ENCODE data around the gene TALDO1. TPM values are rescaled to one million over a fixed set of nuclear protein-coding genes. Genes with fewer than 3 reads are reported as not detected.

TALDO1 gene
- total RNA-seq, 1 donor from 2014 or later, result 332 TPM

- TF ChIP-seq CTCF (conservative IDR thresholded peaks at IDR 0.05; ENCODE audit: low read depth, low read length), result no peak
- H3K4me3 ChIP-seq (ENCODE audit: low read depth, low read length), result no peak overlapping the region
- DNase-seq (ENCODE audit: low read depth), result no peak
These were observed 65.1 kb downstream of the TALDO1 start for GRCh38 chr11:812390-812789.

GRCh38 chr11:813072-813455, 65.8 kb downstream of the TALDO1 start:
- no peak for TF ChIP-seq CTCF (conservative IDR thresholded peaks at IDR 0.05; ENCODE audit: low read depth, low read length)
- H3K4me3 ChIP-seq (ENCODE audit: low read depth, low read length), result no peak overlapping the region
- DNase-seq (ENCODE audit: low read depth), result no peak

- no peak overlapping the region for H3K4me3 ChIP-seq (ENCODE audit: low read depth, low read length)
- DNase-seq (ENCODE audit: low read depth), result no peak
- no peak for TF ChIP-seq CTCF (conservative IDR thresholded peaks at IDR 0.05; ENCODE audit: low read depth, low read length)
These were observed 66.3 kb downstream of the TALDO1 start for GRCh38 chr11:813456-814096.

Other genes starting within 250 kb of the TALDO1 start
- gene RNH1, start 240.2 kb upstream of the TALDO1 start, total RNA-seq, result 163 and 204 TPM in 2 replicates
- 63.2 and 128 TPM in 2 replicates for gene HRAS, start 211.9 kb upstream of the TALDO1 start, total RNA-seq
- gene LRRC56, start 209.9 kb upstream of the TALDO1 start, total RNA-seq, result 0.87 and 1.6 TPM in 2 replicates
- 1.5 and 2.2 TPM in 2 replicates for gene LMNTD2, start 186.7 kb upstream of the TALDO1 start, total RNA-seq
- 106 and 154 TPM in 2 replicates for gene RASSF7, start 186.5 kb upstream of the TALDO1 start, total RNA-seq
- gene PHRF1, start 171.0 kb upstream of the TALDO1 start, total RNA-seq, result 24.2 and 33.5 TPM in 2 replicates
- 25.6 and 40.8 TPM in 2 replicates for gene IRF7, start 131.5 kb upstream of the TALDO1 start, total RNA-seq
- not detected in 2 replicates for gene CDHR5, start 122.5 kb upstream of the TALDO1 start, total RNA-seq
- not detected in 2 replicates for gene SCT, start 120.3 kb upstream of the TALDO1 start, total RNA-seq
- gene DRD4, start 110.2 kb upstream of the TALDO1 start, total RNA-seq, result not detected in 2 replicates
- gene DEAF1, start 52.2 kb upstream of the TALDO1 start, total RNA-seq, result 38.2 and 40.4 TPM in 2 replicates
- gene TMEM80, start 51.6 kb upstream of the TALDO1 start, total RNA-seq, result 10.7 and 20.8 TPM in 2 replicates
- 145 and 151 TPM in 2 replicates for gene EPS8L2, start 41.2 kb upstream of the TALDO1 start, total RNA-seq
- 32.6 and 68.8 TPM in 2 replicates for gene GATD1, start 30.0 kb downstream of the TALDO1 start, total RNA-seq
- 0.14 TPM in 1 of 2 replicates, not detected in the other for gene CEND1, start 42.6 kb downstream of the TALDO1 start, total RNA-seq
- 20.1 and 33.6 TPM in 2 replicates for gene SLC25A22, start 50.8 kb downstream of the TALDO1 start, total RNA-seq
- 17.4 and 32.1 TPM in 2 replicates for gene PIDD1, start 57.8 kb downstream of the TALDO1 start, total RNA-seq
- gene RPLP2, start 62.5 kb downstream of the TALDO1 start, total RNA-seq, result 663 and 837 TPM in 2 replicates
- gene PNPLA2, start 71.5 kb downstream of the TALDO1 start, total RNA-seq, result 19.1 and 34.7 TPM in 2 replicates
- gene CRACR2B, start 80.5 kb downstream of the TALDO1 start, total RNA-seq, result 21.0 and 55.7 TPM in 2 replicates
- gene CD151, start 85.5 kb downstream of the TALDO1 start, total RNA-seq, result 538 and 626 TPM in 2 replicates
- gene POLR2L, start 95.1 kb downstream of the TALDO1 start, total RNA-seq, result 166 and 213 TPM in 2 replicates
- 118 and 188 TPM in 2 replicates for gene TSPAN4, start 95.4 kb downstream of the TALDO1 start, total RNA-seq
- 95.6 and 108 TPM in 2 replicates for gene CHID1, start 163.3 kb downstream of the TALDO1 start, total RNA-seq
- 48.5 and 49.8 TPM in 2 replicates for gene AP2A2, start 178.4 kb downstream of the TALDO1 start, total RNA-seq